ENCODE measurements around the gene COL5A1.

The COL5A1 gene

GRCh38 chr9:134756098-134756497 lies 114.5 kb downstream of the COL5A1 start:
- TF ChIP-seq, protein P1, sequence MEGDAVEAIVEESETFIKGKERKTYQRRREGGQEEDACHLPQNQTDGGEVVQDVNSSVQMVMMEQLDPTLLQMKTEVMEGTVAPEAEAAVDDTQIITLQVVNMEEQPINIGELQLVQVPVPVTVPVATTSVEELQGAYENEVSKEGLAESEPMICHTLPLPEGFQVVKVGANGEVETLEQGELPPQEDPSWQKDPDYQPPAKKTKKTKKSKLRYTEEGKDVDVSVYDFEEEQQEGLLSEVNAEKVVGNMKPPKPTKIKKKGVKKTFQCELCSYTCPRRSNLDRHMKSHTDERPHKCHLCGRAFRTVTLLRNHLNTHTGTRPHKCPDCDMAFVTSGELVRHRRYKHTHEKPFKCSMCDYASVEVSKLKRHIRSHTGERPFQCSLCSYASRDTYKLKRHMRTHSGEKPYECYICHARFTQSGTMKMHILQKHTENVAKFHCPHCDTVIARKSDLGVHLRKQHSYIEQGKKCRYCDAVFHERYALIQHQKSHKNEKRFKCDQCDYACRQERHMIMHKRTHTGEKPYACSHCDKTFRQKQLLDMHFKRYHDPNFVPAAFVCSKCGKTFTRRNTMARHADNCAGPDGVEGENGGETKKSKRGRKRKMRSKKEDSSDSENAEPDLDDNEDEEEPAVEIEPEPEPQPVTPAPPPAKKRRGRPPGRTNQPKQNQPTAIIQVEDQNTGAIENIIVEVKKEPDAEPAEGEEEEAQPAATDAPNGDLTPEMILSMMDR (IDR thresholded peaks at IDR 0.05) = no peak
- intact Hi-C loops (cut with DNase I; ENCODE audit: low total_unique reads) = no loop called here
- no peak for DNase-seq

GRCh38 chr9:134757216-134757975 lies 115.8 kb downstream of the COL5A1 start:
- Histone ChIP-seq H3K4me1 (no peaks in the 10 kb centered on the region), H3K36me3 (peaks cover 36 to 87% (median 74%) of the 10 kb centered on the region in 3 donors), H3K27me3 (no peaks in the 10 kb centered on the region), H3K9me3 (no peaks in the 10 kb centered on the region), H3K4me3 (no peak overlapping the region), H3K27ac (no peak overlapping the region)
- TF ChIP-seq, protein P1 (IDR thresholded peaks at IDR 0.05) = no peak
- no peak for DNase-seq
- intact Hi-C loops (cut with DNase I; ENCODE audit: low total_unique reads) = no loop called here

More at GRCh38 chr9:134756098-134756497, 114.5 kb downstream of the COL5A1 start:
- Histone ChIP-seq H3K27me3 (no peaks in the 10 kb centered on the region), H3K27ac (no peak overlapping the region), H3K9me3 (no peaks in the 10 kb centered on the region), H3K4me1 (no peaks in the 10 kb centered on the region), H3K36me3 (peaks cover 27 to 86% (median 74%) of the 10 kb centered on the region in 3 donors), H3K4me3 (no peak overlapping the region)

- intact Hi-C loops (cut with DNase I; ENCODE audit: low total_unique reads) = no loop called here
These were observed 117.5 kb downstream of the COL5A1 start for GRCh38 chr9:134758949-134759607.

GRCh38 chr9:134759913-134760312 lies 118.3 kb downstream of the COL5A1 start:
- Histone ChIP-seq H3K36me3 (peaks cover 25 to 79% (median 68%) of the 10 kb centered on the region in 3 donors), H3K27ac (no peak overlapping the region), H3K9me3 (no peaks in the 10 kb centered on the region), H3K27me3 (no peaks in the 10 kb centered on the region), H3K4me1 (no peaks in the 10 kb centered on the region), H3K4me3 (no peak overlapping the region)
- intact Hi-C loops (cut with DNase I; ENCODE audit: low total_unique reads) = no loop called here
- TF ChIP-seq, protein P1 (IDR thresholded peaks at IDR 0.05) = no peak
- DNase-seq = no peak

More at GRCh38 chr9:134758949-134759607, 117.5 kb downstream of the COL5A1 start:
- no peak overlapping the region for H3K4me3 ChIP-seq
- no peak for DNase-seq
- H3K27me3 ChIP-seq = no peaks in the 10 kb centered on the region
- H3K4me1 ChIP-seq = no peaks in the 10 kb centered on the region
- no peaks in the 10 kb centered on the region for H3K9me3 ChIP-seq
- TF ChIP-seq, protein P1 (IDR thresholded peaks at IDR 0.05) = no peak
- H3K36me3 ChIP-seq = peaks cover 31 to 88% (median 69%) of the 10 kb centered on the region in 3 donors
- no peak overlapping the region for H3K27ac ChIP-seq

- DNase-seq = no peak
- Histone ChIP-seq H3K4me1 (no peaks in the 10 kb centered on the region), H3K27me3 (no peaks in the 10 kb centered on the region), H3K4me3 (no peak overlapping the region), H3K27ac (no peak overlapping the region), H3K36me3 (peaks cover 25 to 76% (median 75%) of the 10 kb centered on the region in 3 donors), H3K9me3 (no peaks in the 10 kb centered on the region)
- TF ChIP-seq, protein P1 (IDR thresholded peaks at IDR 0.05) = no peak
- intact Hi-C loops (cut with DNase I; ENCODE audit: low total_unique reads) = no loop called here
These were observed 119.3 kb downstream of the COL5A1 start for GRCh38 chr9:134760750-134761420.

Measured in tibial artery (tissue), 4 donors.